ENCODE measurements around the gene LRSAM1. TPM values are rescaled to one million over a fixed set of nuclear protein-coding genes. Genes with fewer than 3 reads are reported as not detected.

LRSAM1 gene
- total and polyA plus RNA-seq, 7 experiments from 2014 or later: 4.0 to 23.3 (median 17.6) TPM

GRCh38 chr9:127531676-127532075, 80.4 kb downstream of the LRSAM1 start:
- POLR2A ChIA-PET: interaction anchor here (1.2 kb wide), 1 partner anchor 16 kb away, joined by 3 read pairs; no protein-coding TSS in a partner anchor
- Mint-ChIP-seq H3K9me3 (peaks cover 0 to 1% (median 0%) of the 10 kb centered on the region in 11 donors), H3K4me3 (no peak overlapping the region), H3K27me3 (no peaks in the 10 kb centered on the region), H3K27ac (no peak overlapping the region), H3K36me3 (peaks cover 0 to 10% (median 0%) of the 10 kb centered on the region in 5 donors), H3K4me1 (peaks cover 0 to 5% (median 0%) of the 10 kb centered on the region in 7 donors)
- H3K27ac ChIP-seq (ENCODE audit: low read depth, low read length): no peak overlapping the region
- H3K4me3 ChIP-seq (ENCODE audit: low read length): no peak overlapping the region
- H3K4me1 ChIP-seq (ENCODE audit: control insufficient read depth in 2 of 2, insufficient read depth in 2 of 2, low read length in 2 of 2): no peaks in the 10 kb centered on the region
- DNase-seq: no peak
- H3K27me3 ChIP-seq (ENCODE audit: control insufficient read depth in 2 of 2, insufficient read depth in 2 of 2, low read length in 2 of 2): no peaks in the 10 kb centered on the region
- CTCF ChIA-PET: no interaction called here
- intact Hi-C loops (cut with micrococcal nuclease): no loop called here
- no peaks in the 10 kb centered on the region for H3K9me3 ChIP-seq (ENCODE audit: control insufficient read depth in 2 of 3, low read length in 3 of 3)
- no peak for ATAC-seq
- H3K36me3 ChIP-seq (ENCODE audit: control insufficient read depth in 2 of 3, insufficient read depth in 3 of 3, low read length in 3 of 3): no peaks in the 10 kb centered on the region

GRCh38 chr9:127534250-127534906, 83.1 kb downstream of the LRSAM1 start:
- Mint-ChIP-seq H3K4me1 (peaks cover 0 to 5% (median 0%) of the 10 kb centered on the region in 7 donors), H3K36me3 (peaks cover 0 to 3% (median 0%) of the 10 kb centered on the region in 5 donors), H3K9me3 (no peaks in the 10 kb centered on the region), H3K27me3 (no peaks in the 10 kb centered on the region), H3K27ac (peak overlapping the region in 1 of 9 donors; percentile 36), H3K4me3 (no peak overlapping the region)
- Histone ChIP-seq H3K4me3 (ENCODE audit: low read length) (no peak overlapping the region), H3K36me3 (ENCODE audit: control insufficient read depth in 2 of 3, insufficient read depth in 3 of 3, low read length in 3 of 3) (no peaks in the 10 kb centered on the region), H3K27me3 (ENCODE audit: control insufficient read depth in 2 of 2, insufficient read depth in 2 of 2, low read length in 2 of 2) (no peaks in the 10 kb centered on the region), H3K27ac (ENCODE audit: low read depth, low read length) (no peak overlapping the region), H3K4me1 (ENCODE audit: control insufficient read depth in 2 of 2, insufficient read depth in 2 of 2, low read length in 2 of 2) (no peaks in the 10 kb centered on the region), H3K9me3 (ENCODE audit: control insufficient read depth in 2 of 3, low read length in 3 of 3) (no peaks in the 10 kb centered on the region)
- intact Hi-C loops (cut with micrococcal nuclease): no loop called here
- CTCF ChIA-PET: interaction anchor here (1.2 kb wide), 1 partner anchor 8 kb away, joined by 3 read pairs; no protein-coding TSS in a partner anchor
- no peak for ATAC-seq
- POLR2A ChIA-PET: no interaction called here
- DNase-seq: no peak

- H3K27me3 Mint-ChIP-seq: no peaks in the 10 kb centered on the region
- POLR2A ChIA-PET: no interaction called here
- Histone ChIP-seq H3K27me3 (ENCODE audit: control insufficient read depth in 2 of 2, insufficient read depth in 2 of 2, low read length in 2 of 2) (no peaks in the 10 kb centered on the region), H3K4me3 (ENCODE audit: low read length) (no peak overlapping the region), H3K4me1 (ENCODE audit: control insufficient read depth in 2 of 2, insufficient read depth in 2 of 2, low read length in 2 of 2) (no peaks in the 10 kb centered on the region), H3K9me3 (ENCODE audit: control insufficient read depth in 2 of 3, low read length in 3 of 3) (no peaks in the 10 kb centered on the region), H3K36me3 (ENCODE audit: control insufficient read depth in 2 of 3, insufficient read depth in 3 of 3, low read length in 3 of 3) (no peaks in the 10 kb centered on the region), H3K27ac (ENCODE audit: low read depth, low read length) (no peak overlapping the region)
- no peak for DNase-seq
- H3K9me3 Mint-ChIP-seq: no peaks in the 10 kb centered on the region
- intact Hi-C loops (cut with micrococcal nuclease): no loop called here
- CTCF ChIA-PET: no interaction called here
- no peak for ATAC-seq
- H3K36me3 Mint-ChIP-seq: peaks cover 0 to 1% (median 0%) of the 10 kb centered on the region in 5 donors
- no peak overlapping the region for H3K27ac Mint-ChIP-seq
- H3K4me1 Mint-ChIP-seq: peaks cover 0 to 6% (median 0%) of the 10 kb centered on the region in 7 donors
- H3K4me3 Mint-ChIP-seq: no peak overlapping the region
Measured at GRCh38 chr9:127534931-127535330, 83.6 kb downstream of the LRSAM1 start.

- no peak for DNase-seq
- Histone ChIP-seq H3K27ac (ENCODE audit: low read depth, low read length) (no peak overlapping the region), H3K36me3 (ENCODE audit: control insufficient read depth in 2 of 3, insufficient read depth in 3 of 3, low read length in 3 of 3) (no peaks in the 10 kb centered on the region), H3K27me3 (ENCODE audit: control insufficient read depth in 2 of 2, insufficient read depth in 2 of 2, low read length in 2 of 2) (no peaks in the 10 kb centered on the region), H3K9me3 (ENCODE audit: control insufficient read depth in 2 of 3, low read length in 3 of 3) (no peaks in the 10 kb centered on the region), H3K4me1 (ENCODE audit: control insufficient read depth in 2 of 2, insufficient read depth in 2 of 2, low read length in 2 of 2) (no peaks in the 10 kb centered on the region), H3K4me3 (ENCODE audit: low read length) (no peak overlapping the region)
- H3K9me3 Mint-ChIP-seq: no peaks in the 10 kb centered on the region
- no peak overlapping the region for H3K27ac Mint-ChIP-seq
- no peak overlapping the region for H3K4me3 Mint-ChIP-seq
- H3K27me3 Mint-ChIP-seq: no peaks in the 10 kb centered on the region
- H3K4me1 Mint-ChIP-seq: peaks cover 0 to 8% (median 0%) of the 10 kb centered on the region in 7 donors
- ChIA-PET POLR2A (no interaction called here), CTCF (no interaction called here)
- no peaks in the 10 kb centered on the region for H3K36me3 Mint-ChIP-seq
- intact Hi-C loops (cut with micrococcal nuclease): no loop called here
- ATAC-seq: no peak
Measured at GRCh38 chr9:127535396-127535795, 84.1 kb downstream of the LRSAM1 start.

- Histone ChIP-seq H3K27me3 (ENCODE audit: control insufficient read depth in 2 of 2, insufficient read depth in 2 of 2, low read length in 2 of 2) (no peaks in the 10 kb centered on the region), H3K36me3 (ENCODE audit: control insufficient read depth in 2 of 3, insufficient read depth in 3 of 3, low read length in 3 of 3) (no peaks in the 10 kb centered on the region), H3K9me3 (ENCODE audit: control insufficient read depth in 2 of 3, low read length in 3 of 3) (no peaks in the 10 kb centered on the region), H3K27ac (ENCODE audit: low read depth, low read length) (no peak overlapping the region), H3K4me1 (ENCODE audit: control insufficient read depth in 2 of 2, insufficient read depth in 2 of 2, low read length in 2 of 2) (no peaks in the 10 kb centered on the region), H3K4me3 (ENCODE audit: low read length) (no peak overlapping the region)
- Mint-ChIP-seq H3K27me3 (no peaks in the 10 kb centered on the region), H3K4me3 (no peak overlapping the region), H3K4me1 (peaks cover 0 to 8% (median 0%) of the 10 kb centered on the region in 7 donors), H3K27ac (peak overlapping the region in 1 of 9 donors; percentile 10), H3K9me3 (no peaks in the 10 kb centered on the region), H3K36me3 (no peaks in the 10 kb centered on the region)
- POLR2A ChIA-PET: no interaction called here
- ATAC-seq (no peak), DNase-seq (no peak)
- CTCF ChIA-PET: no interaction called here
- intact Hi-C loops (cut with micrococcal nuclease): no loop called here
Measured at GRCh38 chr9:127535834-127536233, 84.5 kb downstream of the LRSAM1 start.

- Histone ChIP-seq H3K27ac (ENCODE audit: low read depth, low read length) (no peak overlapping the region), H3K4me1 (ENCODE audit: control insufficient read depth in 2 of 2, insufficient read depth in 2 of 2, low read length in 2 of 2) (no peaks in the 10 kb centered on the region), H3K27me3 (ENCODE audit: control insufficient read depth in 2 of 2, insufficient read depth in 2 of 2, low read length in 2 of 2) (no peaks in the 10 kb centered on the region), H3K4me3 (ENCODE audit: low read length) (no peak overlapping the region), H3K9me3 (ENCODE audit: control insufficient read depth in 2 of 3, low read length in 3 of 3) (no peaks in the 10 kb centered on the region), H3K36me3 (ENCODE audit: control insufficient read depth in 2 of 3, insufficient read depth in 3 of 3, low read length in 3 of 3) (no peaks in the 10 kb centered on the region)
- H3K27me3 Mint-ChIP-seq: no peaks in the 10 kb centered on the region
- CTCF ChIA-PET: no interaction called here
- intact Hi-C loops (cut with micrococcal nuclease): no loop called here
- no peaks in the 10 kb centered on the region for H3K36me3 Mint-ChIP-seq
- no peak for ATAC-seq
- H3K4me1 Mint-ChIP-seq: peaks cover 0 to 8% (median 0%) of the 10 kb centered on the region in 7 donors
- POLR2A ChIA-PET: no interaction called here
- no peak overlapping the region for H3K27ac Mint-ChIP-seq
- DNase-seq: no peak
- no peak overlapping the region for H3K4me3 Mint-ChIP-seq
- H3K9me3 Mint-ChIP-seq: no peaks in the 10 kb centered on the region
Measured at GRCh38 chr9:127536499-127536898, 85.2 kb downstream of the LRSAM1 start.

- ATAC-seq: no peak
- CTCF ChIA-PET: no interaction called here
- DNase-seq: no peak
- Mint-ChIP-seq H3K36me3 (no peaks in the 10 kb centered on the region), H3K4me1 (peaks cover 0 to 10% (median 0%) of the 10 kb centered on the region in 7 donors), H3K27me3 (no peaks in the 10 kb centered on the region), H3K4me3 (no peak overlapping the region), H3K27ac (no peak overlapping the region), H3K9me3 (no peaks in the 10 kb centered on the region)
- no peaks in the 10 kb centered on the region for H3K9me3 ChIP-seq (ENCODE audit: control insufficient read depth in 2 of 3, low read length in 3 of 3)
- H3K4me3 ChIP-seq (ENCODE audit: low read length): no peak overlapping the region
- H3K36me3 ChIP-seq (ENCODE audit: control insufficient read depth in 2 of 3, insufficient read depth in 3 of 3, low read length in 3 of 3): no peaks in the 10 kb centered on the region
- H3K27me3 ChIP-seq (ENCODE audit: control insufficient read depth in 2 of 2, insufficient read depth in 2 of 2, low read length in 2 of 2): no peaks in the 10 kb centered on the region
- H3K27ac ChIP-seq (ENCODE audit: low read depth, low read length): no peak overlapping the region
- H3K4me1 ChIP-seq (ENCODE audit: control insufficient read depth in 2 of 2, insufficient read depth in 2 of 2, low read length in 2 of 2): no peaks in the 10 kb centered on the region
- POLR2A ChIA-PET: interaction anchor here (0.6 kb wide), 1 partner anchor 459 kb away, joined by 4 read pairs; no protein-coding TSS in a partner anchor
- intact Hi-C loops (cut with micrococcal nuclease): no loop called here
Measured at GRCh38 chr9:127537014-127537413, 85.7 kb downstream of the LRSAM1 start.

Data from naive thymus-derived CD4-positive, alpha-beta T cell (primary cell).